Measurements from ENCODE around the gene DVL2.
A peak's percentile ranks its signal among the peaks of the same experiment; 100 is the strongest.
"Not testable (repeated sequence)": the region's sequence is repeated elsewhere in the genome, so short reads cannot be mapped to it uniquely, and the experiment has no call there.

Gene DVL2

GRCh38 chr17:7203391-7203790, 30.9 kb downstream of the DVL2 start:
- DNase-seq (ENCODE audit: low read depth in 3 of 3) = no peak

- DNase-seq (ENCODE audit: low read depth in 3 of 3) = no peak
These were observed 37.5 kb downstream of the DVL2 start for GRCh38 chr17:7196651-7197401.

- no peak for DNase-seq (ENCODE audit: low read depth in 3 of 3)
These were observed 38.3 kb downstream of the DVL2 start for GRCh38 chr17:7195971-7196370.

- no peak for DNase-seq (ENCODE audit: low read depth in 3 of 3)
These were observed 41.9 kb downstream of the DVL2 start for GRCh38 chr17:7192271-7192937.

GRCh38 chr17:7191571-7192270, 42.6 kb downstream of the DVL2 start:
- peak in 1 of 3 experiments; percentile 24 for DNase-seq (ENCODE audit: low read depth in 3 of 3)

GRCh38 chr17:7191069-7191468, 43.2 kb downstream of the DVL2 start:
- DNase-seq (ENCODE audit: low read depth in 3 of 3) = no peak

- no peak for DNase-seq (ENCODE audit: low read depth in 3 of 3)
These were observed 43.9 kb downstream of the DVL2 start for GRCh38 chr17:7190276-7190917.

- DNase-seq (ENCODE audit: low read depth in 3 of 3) = no peak
These were observed 48.1 kb downstream of the DVL2 start for GRCh38 chr17:7186241-7186640.

- DNase-seq (ENCODE audit: low read depth in 3 of 3) = no peak
These were observed 49.7 kb downstream of the DVL2 start for GRCh38 chr17:7184647-7185046.

GRCh38 chr17:7184091-7184488, 50.2 kb downstream of the DVL2 start:
- no peak for DNase-seq (ENCODE audit: low read depth in 3 of 3)

- DNase-seq (ENCODE audit: low read depth in 3 of 3) = no peak
These were observed 50.8 kb downstream of the DVL2 start for GRCh38 chr17:7183433-7184090.

GRCh38 chr17:7182101-7182500, 52.2 kb downstream of the DVL2 start:
- not testable (repeated sequence) for DNase-seq (ENCODE audit: low read depth in 3 of 3)

- no peak for DNase-seq (ENCODE audit: low read depth in 3 of 3)
These were observed 54.7 kb downstream of the DVL2 start, which contains the start of gene ASGR1 for GRCh38 chr17:7179317-7180254. Gene ASGR1, minus strand, starts transcription at chr17:7179370. Its CDS starts 807 bp downstream, at chr17:7178563.

GRCh38 chr17:7178973-7179316, 55.4 kb downstream of the DVL2 start:
- no peak for DNase-seq (ENCODE audit: low read depth in 3 of 3)

- DNase-seq (ENCODE audit: low read depth in 3 of 3) = no peak
These were observed 56.3 kb downstream of the DVL2 start for GRCh38 chr17:7177954-7178477.

GRCh38 chr17:7177191-7177953, 56.9 kb downstream of the DVL2 start:
- peak; percentile 31 to 63 (median 36) for DNase-seq (ENCODE audit: low read depth in 3 of 3)

GRCh38 chr17:7176841-7177190, 57.5 kb downstream of the DVL2 start:
- no peak for DNase-seq (ENCODE audit: low read depth in 3 of 3)

- DNase-seq (ENCODE audit: low read depth in 3 of 3) = no peak
These were observed 58.0 kb downstream of the DVL2 start for GRCh38 chr17:7176107-7176840.

Measured in stimulated activated CD4-positive, alpha-beta T cell treated with anti-CD3 and anti-CD28 coated beads, TNF-alpha, amount 100 ng/mL, for 24 hours (primary cell).